Activated CD4-positive, alpha-beta T cell treated with anti-CD3 and anti-CD28 coated beads, Interleukin-2, amount 10 ng/mL, durations not matched to agents 7 days and 5 days (primary cell): ENCODE measurements around the gene ETV6. TPM values are rescaled to one million over a fixed set of nuclear protein-coding genes. Genes with fewer than 3 reads are reported as not detected.

Experiments
- CTCF ChIA-PET: fragments of 350-600 bp; sonication (Branson Sonifier 250); formaldehyde crosslinking; loops from one replicate; lab custom pipeline; 2021; ENCODE audit warnings: antibody characterized with exemption; lab: Charles Lee
- POLR2A ChIA-PET: fragments of 350-600 bp; sonication (Branson Sonifier 250); formaldehyde crosslinking; loops from one replicate; lab custom pipeline; 2021; ENCODE audit warnings: antibody characterized with exemption; lab: Charles Lee
- DNase-seq: peaks from one replicate; pipeline ENCODE4 v3.0.0-alpha.2; 2020
- H3K27ac Mint-ChIP-seq: one replicate; pipeline ENCODE4 v1.8.0; 2021; ENCODE audit warnings: mild to moderate bottlenecking, moderate library complexity, mixed read lengths
- H3K27me3 Mint-ChIP-seq: one replicate; pipeline ENCODE4 v1.8.0; 2021; ENCODE audit warnings: mixed read lengths
- H3K36me3 Mint-ChIP-seq: one replicate; pipeline ENCODE4 v1.8.0; 2021; ENCODE audit warnings: low read depth, mixed read lengths
- H3K4me1 Mint-ChIP-seq: one replicate; pipeline ENCODE4 v1.8.0; 2021; ENCODE audit warnings: mixed read lengths
- H3K4me3 Mint-ChIP-seq: one replicate; pipeline ENCODE4 v1.8.0; 2021; ENCODE audit warnings: mild to moderate bottlenecking, moderate library complexity, mixed read lengths
- H3K9me3 Mint-ChIP-seq: one replicate; pipeline ENCODE4 v1.8.0; 2021; ENCODE audit warnings: mixed read lengths
- total RNA-seq, 2 experiments: library from RNA; stranded (reverse); gene quantifications; one replicate each; pipeline ENCODE4 v1.2.3, GENCODE V29; 2021

ETV6 gene
- total RNA-seq, 2 experiments from 2014 or later: 34.2 to 36.6 TPM

DNA sequence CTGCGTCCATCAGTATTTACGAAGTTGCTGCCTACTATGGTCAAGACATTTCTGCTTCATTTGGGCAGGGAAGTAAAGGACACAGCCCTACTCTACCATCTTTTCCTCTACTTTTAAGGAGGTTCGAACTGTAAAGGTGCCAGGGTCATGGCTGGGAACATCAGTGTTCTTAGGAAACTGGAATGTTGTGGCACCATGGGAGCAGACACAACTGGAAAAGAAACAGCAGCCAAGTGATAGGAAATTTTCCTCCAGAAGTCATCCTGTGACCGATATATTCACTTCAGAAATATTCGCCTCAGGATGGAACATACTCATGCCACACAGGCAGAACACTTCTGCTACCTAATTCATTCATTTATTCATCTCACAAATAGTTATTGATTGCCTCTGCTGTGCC, 104.4 kb downstream of the ETV6 start:
- H3K36me3 Mint-ChIP-seq: peaks cover 40% of the 10 kb centered on the region
- no peak overlapping the region for H3K4me3 Mint-ChIP-seq
- no peak overlapping the region for H3K27ac Mint-ChIP-seq
- ChIA-PET CTCF (interaction anchor here (1.5 kb wide), 1 partner anchor 20 kb away, joined by 4 read pairs; no protein-coding TSS in a partner anchor), POLR2A (no interaction called here)
- no peak for DNase-seq
- no peaks in the 10 kb centered on the region for H3K27me3 Mint-ChIP-seq
- peaks cover 20% of the 10 kb centered on the region for H3K4me1 Mint-ChIP-seq
- no peaks in the 10 kb centered on the region for H3K9me3 Mint-ChIP-seq

DNA sequence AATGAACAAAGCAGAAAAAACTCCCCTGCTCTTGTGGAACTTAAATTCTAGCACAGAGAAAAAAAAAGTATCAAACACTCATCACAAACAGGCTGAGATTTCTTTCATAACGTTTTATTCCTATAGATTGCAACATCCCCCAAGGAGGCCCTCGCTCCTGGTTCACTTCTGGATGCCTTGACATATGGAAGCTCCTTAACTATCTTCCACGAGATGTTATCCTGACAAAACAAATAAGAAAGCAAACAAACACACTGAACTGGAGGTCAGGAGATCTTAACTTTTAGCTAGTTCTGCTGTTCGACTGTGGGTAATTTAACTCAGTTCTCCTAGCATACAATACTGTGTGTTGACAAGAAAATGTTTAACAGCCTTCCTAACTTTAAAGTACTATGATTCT, 104.8 kb downstream of the ETV6 start:
- Mint-ChIP-seq H3K9me3 (no peaks in the 10 kb centered on the region), H3K4me1 (peaks cover 22% of the 10 kb centered on the region), H3K36me3 (peaks cover 40% of the 10 kb centered on the region), H3K4me3 (no peak overlapping the region), H3K27ac (no peak overlapping the region), H3K27me3 (no peaks in the 10 kb centered on the region)
- DNase-seq: no peak
- ChIA-PET POLR2A (no interaction called here), CTCF (interaction anchor here (1.5 kb wide), 1 partner anchor 20 kb away, joined by 4 read pairs; no protein-coding TSS in a partner anchor)

DNA sequence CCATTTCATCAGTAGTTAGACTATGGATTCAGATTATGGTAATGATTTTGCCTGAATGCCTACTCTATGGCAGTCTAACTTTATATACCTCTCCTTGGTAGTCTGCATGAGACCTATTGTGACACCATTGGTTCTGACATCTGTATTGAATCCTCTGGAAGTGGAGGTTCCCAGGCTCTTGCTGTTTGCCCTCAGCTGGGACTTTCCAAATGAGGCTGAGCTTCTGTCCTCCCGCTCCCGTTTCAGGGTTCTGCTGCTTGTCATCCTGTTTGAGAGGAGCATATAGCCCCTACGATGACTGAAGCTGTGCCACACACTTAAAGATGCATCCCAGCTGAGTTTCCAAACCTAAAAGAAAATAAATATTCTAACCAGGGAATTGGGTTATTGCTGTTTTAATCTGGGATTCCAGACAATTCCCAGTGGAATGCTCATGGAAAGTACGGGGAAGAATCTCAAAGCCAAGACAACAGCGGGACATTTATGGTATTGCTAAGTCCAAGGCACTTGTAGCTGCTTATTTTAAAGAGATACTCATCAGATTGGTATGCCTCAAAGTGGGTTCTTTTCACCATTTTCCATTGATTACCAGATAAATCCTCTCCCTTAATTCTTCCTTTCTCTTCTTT, 105.9 kb downstream of the ETV6 start:
- no peaks in the 10 kb centered on the region for H3K9me3 Mint-ChIP-seq
- H3K4me1 Mint-ChIP-seq: peaks cover 19% of the 10 kb centered on the region
- H3K27ac Mint-ChIP-seq: no peak overlapping the region
- no peaks in the 10 kb centered on the region for H3K27me3 Mint-ChIP-seq
- H3K4me3 Mint-ChIP-seq: no peak overlapping the region
- no peak for DNase-seq
- CTCF ChIA-PET: interaction anchor here (0.7 to 0.9 kb wide), 2 partner anchors 10 to 11 kb away, joined by 3 to 4 read pairs; no protein-coding TSS in a partner anchor
- H3K36me3 Mint-ChIP-seq: peaks cover 48% of the 10 kb centered on the region
- POLR2A ChIA-PET: no interaction called here

DNA sequence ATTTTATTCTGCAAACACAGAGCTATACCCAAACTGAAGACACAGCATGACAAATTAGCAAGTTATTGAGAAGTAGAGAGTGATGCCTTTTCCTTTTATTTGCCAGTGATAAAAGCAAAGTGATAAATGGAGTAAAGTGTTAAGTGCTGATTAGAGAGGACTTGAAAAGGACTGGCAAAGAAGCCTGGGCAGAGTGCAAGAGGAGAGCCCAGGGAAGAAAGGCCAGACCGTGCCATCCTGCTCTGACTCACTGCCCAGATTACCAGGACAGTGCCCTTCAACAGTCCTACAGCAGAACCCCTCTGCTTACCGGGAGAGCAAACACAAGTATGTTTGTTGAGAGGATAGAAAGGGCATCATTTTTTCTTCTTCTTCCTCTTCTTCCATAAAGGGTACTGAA, 106.5 kb downstream of the ETV6 start:
- ChIA-PET CTCF (interaction anchor here (0.9 kb wide), 1 partner anchor 36 kb away, joined by 3 read pairs; no protein-coding TSS in a partner anchor), POLR2A (no interaction called here)

DNA sequence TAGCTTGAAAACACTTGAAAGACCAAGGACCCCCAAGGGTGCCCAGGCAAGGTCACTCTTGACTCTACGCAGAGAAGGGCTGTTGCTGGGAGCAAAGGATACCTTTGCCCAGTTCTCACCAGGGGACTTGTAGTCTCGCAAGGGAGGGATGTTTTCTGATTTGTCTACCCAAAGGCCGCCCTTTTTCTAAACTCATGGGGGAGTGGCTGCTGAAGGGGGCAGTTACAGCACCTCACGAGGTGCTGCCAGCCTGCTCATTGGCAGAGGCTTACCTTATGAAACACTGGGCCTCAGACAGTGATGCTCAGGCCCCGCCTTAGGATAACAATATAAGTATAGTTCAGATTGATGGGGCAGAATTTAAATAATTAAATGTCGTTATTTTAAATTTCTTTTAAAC, 107.0 kb downstream of the ETV6 start:
- H3K4me1 Mint-ChIP-seq: peaks cover 17% of the 10 kb centered on the region
- H3K9me3 Mint-ChIP-seq: no peaks in the 10 kb centered on the region
- DNase-seq: no peak
- POLR2A ChIA-PET: no interaction called here
- no peak overlapping the region for H3K4me3 Mint-ChIP-seq
- peaks cover 52% of the 10 kb centered on the region for H3K36me3 Mint-ChIP-seq
- no peaks in the 10 kb centered on the region for H3K27me3 Mint-ChIP-seq
- CTCF ChIA-PET: interaction anchor here (0.9 kb wide), 1 partner anchor 37 kb away, joined by 3 read pairs; no protein-coding TSS in a partner anchor
- no peak overlapping the region for H3K27ac Mint-ChIP-seq

More for the DNA sequence above, 106.5 kb downstream of the ETV6 start:
- Mint-ChIP-seq H3K36me3 (peaks cover 52% of the 10 kb centered on the region), H3K9me3 (no peaks in the 10 kb centered on the region), H3K27me3 (no peaks in the 10 kb centered on the region), H3K4me3 (no peak overlapping the region), H3K27ac (no peak overlapping the region), H3K4me1 (peaks cover 18% of the 10 kb centered on the region)
- DNase-seq: no peak

DNA sequence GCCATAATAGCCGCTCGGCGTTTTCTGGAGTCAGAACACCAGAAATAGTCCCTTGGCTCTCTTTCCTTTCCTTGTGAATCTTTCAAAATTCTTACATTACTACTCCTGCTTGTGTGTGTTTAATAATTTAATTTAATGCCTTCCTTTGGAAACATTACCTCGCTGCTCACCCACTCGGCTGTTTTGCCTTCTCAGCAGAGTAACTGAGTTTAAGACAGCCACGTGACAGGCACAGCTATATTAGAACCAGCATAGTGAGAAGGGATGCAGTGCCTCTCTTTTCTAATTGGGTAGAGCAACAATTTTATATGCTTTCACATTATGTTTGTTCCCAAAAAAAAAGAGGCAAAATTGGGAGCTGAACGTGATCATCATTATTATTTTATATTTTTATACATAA, 107.6 kb downstream of the ETV6 start:
- CTCF ChIA-PET: no interaction called here
- DNase-seq: no peak
- Mint-ChIP-seq H3K27ac (no peak overlapping the region), H3K9me3 (no peaks in the 10 kb centered on the region), H3K4me3 (no peak overlapping the region), H3K36me3 (peaks cover 52% of the 10 kb centered on the region), H3K4me1 (peaks cover 22% of the 10 kb centered on the region), H3K27me3 (no peaks in the 10 kb centered on the region)
- POLR2A ChIA-PET: no interaction called here

DNA sequence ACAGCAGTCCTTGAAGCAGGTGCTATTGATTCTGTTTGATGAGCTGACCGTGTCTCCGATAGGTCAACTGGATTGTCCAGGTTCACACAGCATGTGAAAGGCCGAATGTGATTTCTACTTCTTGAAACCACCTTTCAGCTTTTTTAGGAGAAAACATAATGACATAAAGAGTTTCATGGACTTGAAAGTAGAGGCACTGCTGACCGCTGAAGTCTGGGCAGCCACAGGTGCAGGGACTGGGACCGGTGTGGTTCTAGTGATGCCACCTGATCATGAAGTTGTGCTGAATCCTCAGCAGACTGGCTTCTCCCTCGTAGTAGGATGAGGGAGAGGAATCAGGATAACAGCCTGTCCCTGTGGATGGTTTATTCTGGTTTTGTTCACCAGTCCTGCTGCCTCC, 108.1 kb downstream of the ETV6 start:
- ChIA-PET POLR2A (no interaction called here), CTCF (interaction anchor here (0.9 kb wide), 1 partner anchor 9 kb away, joined by 4 read pairs; no protein-coding TSS in a partner anchor)
- no peaks in the 10 kb centered on the region for H3K27me3 Mint-ChIP-seq
- H3K9me3 Mint-ChIP-seq: no peaks in the 10 kb centered on the region
- peaks cover 51% of the 10 kb centered on the region for H3K36me3 Mint-ChIP-seq
- H3K4me1 Mint-ChIP-seq: peaks cover 26% of the 10 kb centered on the region
- H3K27ac Mint-ChIP-seq: no peak overlapping the region
- H3K4me3 Mint-ChIP-seq: no peak overlapping the region
- no peak for DNase-seq

DNA sequence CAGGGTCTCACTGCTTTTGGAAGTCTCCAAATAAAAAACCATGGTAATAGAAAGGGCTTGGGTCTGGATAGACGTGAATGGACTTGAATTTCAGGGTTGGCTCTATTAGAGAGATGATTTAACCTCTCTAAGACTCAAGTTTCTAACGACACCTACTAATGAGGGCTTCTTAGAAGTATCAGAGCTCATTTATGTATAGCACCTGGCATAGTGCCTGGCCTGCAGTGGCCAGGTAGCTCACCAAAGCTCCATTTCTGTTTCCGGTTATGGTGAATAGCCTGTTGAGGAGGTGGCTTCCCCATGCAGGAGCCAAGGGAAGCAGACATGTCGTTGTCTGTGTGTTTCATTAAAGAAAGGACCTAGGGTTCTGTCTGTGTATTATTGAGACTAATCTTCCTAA, 108.6 kb downstream of the ETV6 start:
- Mint-ChIP-seq H3K36me3 (peaks cover 48% of the 10 kb centered on the region), H3K27ac (no peak overlapping the region), H3K9me3 (no peaks in the 10 kb centered on the region), H3K4me1 (peaks cover 29% of the 10 kb centered on the region), H3K27me3 (no peaks in the 10 kb centered on the region), H3K4me3 (no peak overlapping the region)
- POLR2A ChIA-PET: no interaction called here
- CTCF ChIA-PET: interaction anchor here (0.6 to 1.3 kb wide), 4 partner anchors 8 to 512 kb away, joined by 4 read pairs; no protein-coding TSS in a partner anchor
- no peak for DNase-seq

DNA sequence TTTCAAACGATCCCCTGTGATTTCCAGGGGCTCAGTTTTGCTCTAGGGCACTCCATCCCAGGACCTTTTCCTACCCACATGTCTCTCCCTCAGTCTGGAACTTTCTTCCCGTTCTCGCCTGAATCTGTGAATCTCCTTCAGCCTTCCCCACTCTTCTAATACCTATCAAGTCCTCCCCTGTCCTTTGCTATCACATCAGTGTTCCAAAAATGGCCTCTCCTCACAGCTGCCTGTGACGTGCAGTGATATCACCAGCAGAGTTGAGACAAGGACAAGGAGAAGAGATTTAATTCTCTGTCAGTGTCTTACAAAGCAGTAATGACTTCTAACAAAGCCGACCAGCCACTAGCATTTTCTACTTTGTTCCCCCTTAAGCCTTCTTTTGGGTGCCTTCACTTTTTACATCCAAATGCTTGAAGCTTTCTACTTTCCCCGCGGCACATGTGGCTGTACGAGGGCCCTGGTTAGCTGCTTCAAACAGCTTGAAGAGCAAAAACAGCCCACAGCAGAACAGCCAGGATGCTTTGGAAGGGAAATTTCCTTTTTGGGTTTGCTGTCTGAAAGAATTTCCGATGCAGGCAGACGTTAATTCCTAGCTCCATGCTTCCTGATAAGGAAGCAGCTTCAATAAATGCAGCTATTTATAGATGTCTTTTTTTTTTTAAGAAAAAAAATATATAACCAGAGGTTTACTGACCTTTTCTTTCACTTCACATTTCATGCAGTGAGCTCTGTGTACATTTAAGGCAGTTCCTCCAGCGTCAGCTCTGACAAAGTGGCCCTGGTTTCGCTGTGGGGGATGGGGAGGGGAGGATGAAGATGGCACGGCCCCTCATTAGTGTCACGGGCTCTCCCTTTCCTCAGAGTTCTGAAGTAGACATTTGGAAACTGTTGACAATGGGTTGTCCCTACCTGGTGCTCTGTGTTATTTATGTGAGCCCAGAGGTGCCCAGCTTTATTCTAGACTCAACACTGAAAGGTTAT, 109.3 kb downstream of the ETV6 start:
- ChIA-PET POLR2A (no interaction called here), CTCF (interaction anchor here (0.5 to 1.3 kb wide), 5 partner anchors 7 to 512 kb away, joined by 4 read pairs; no protein-coding TSS in a partner anchor)
- H3K27me3 Mint-ChIP-seq: no peaks in the 10 kb centered on the region
- H3K4me3 Mint-ChIP-seq: no peak overlapping the region
- no peaks in the 10 kb centered on the region for H3K9me3 Mint-ChIP-seq
- H3K4me1 Mint-ChIP-seq: peaks cover 32% of the 10 kb centered on the region
- no peak for DNase-seq
- H3K27ac Mint-ChIP-seq: no peak overlapping the region
- peaks cover 43% of the 10 kb centered on the region for H3K36me3 Mint-ChIP-seq

DNA sequence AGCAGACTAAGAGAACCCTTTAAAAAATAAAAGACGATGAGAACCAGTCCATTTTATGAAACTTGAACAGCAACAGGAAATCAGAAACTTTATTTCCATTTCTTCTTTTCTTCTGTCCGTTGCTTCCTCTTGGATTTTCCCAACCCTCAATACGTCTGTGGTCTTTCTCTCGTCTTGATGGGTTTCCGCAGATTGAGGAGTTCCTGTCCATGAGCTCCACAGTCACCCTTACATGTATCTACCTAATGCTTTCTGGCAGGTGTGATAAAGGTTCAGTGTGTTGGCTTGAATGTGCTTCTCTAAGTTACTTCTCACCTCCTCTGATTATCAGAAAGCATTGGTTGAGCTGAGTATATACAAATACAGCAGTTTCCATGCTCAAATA, 110.0 kb downstream of the ETV6 start:
- POLR2A ChIA-PET: no interaction called here
- H3K27me3 Mint-ChIP-seq: no peaks in the 10 kb centered on the region
- no peak for DNase-seq
- no peak overlapping the region for H3K4me3 Mint-ChIP-seq
- H3K9me3 Mint-ChIP-seq: no peaks in the 10 kb centered on the region
- CTCF ChIA-PET: interaction anchor here (0.5 to 1.3 kb wide), 3 partner anchors 41 to 51 kb away, joined by 3 to 4 read pairs (median 4); no protein-coding TSS in a partner anchor
- peaks cover 38% of the 10 kb centered on the region for H3K4me1 Mint-ChIP-seq
- no peak overlapping the region for H3K27ac Mint-ChIP-seq
- peaks cover 37% of the 10 kb centered on the region for H3K36me3 Mint-ChIP-seq

DNA sequence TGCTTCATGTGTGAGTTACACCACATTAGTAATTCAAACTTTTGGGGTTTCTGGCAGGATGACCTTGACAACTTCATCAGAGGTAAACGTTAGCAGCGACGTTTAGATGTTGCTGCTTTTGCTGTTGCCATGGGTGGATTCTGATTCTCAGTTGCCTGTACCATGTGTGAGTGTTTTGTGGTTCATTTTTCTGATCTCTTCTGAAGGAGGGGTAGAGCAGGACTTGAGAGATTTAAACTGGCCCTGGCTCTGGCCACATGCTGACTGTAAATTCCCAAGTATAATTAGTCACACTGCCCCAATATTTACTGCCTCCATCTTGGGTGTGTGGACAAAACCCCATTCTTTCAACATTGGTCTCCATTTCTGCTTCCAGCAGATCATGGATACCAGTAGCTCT, 110.4 kb downstream of the ETV6 start:
- DNase-seq: no peak
- Mint-ChIP-seq H3K27me3 (no peaks in the 10 kb centered on the region), H3K4me3 (no peak overlapping the region), H3K27ac (no peak overlapping the region), H3K9me3 (no peaks in the 10 kb centered on the region), H3K36me3 (peaks cover 34% of the 10 kb centered on the region), H3K4me1 (peaks cover 41% of the 10 kb centered on the region)
- ChIA-PET CTCF (interaction anchor here (0.6 kb wide), 1 partner anchor 50 kb away, joined by 3 read pairs; no protein-coding TSS in a partner anchor), POLR2A (no interaction called here)

DNA sequence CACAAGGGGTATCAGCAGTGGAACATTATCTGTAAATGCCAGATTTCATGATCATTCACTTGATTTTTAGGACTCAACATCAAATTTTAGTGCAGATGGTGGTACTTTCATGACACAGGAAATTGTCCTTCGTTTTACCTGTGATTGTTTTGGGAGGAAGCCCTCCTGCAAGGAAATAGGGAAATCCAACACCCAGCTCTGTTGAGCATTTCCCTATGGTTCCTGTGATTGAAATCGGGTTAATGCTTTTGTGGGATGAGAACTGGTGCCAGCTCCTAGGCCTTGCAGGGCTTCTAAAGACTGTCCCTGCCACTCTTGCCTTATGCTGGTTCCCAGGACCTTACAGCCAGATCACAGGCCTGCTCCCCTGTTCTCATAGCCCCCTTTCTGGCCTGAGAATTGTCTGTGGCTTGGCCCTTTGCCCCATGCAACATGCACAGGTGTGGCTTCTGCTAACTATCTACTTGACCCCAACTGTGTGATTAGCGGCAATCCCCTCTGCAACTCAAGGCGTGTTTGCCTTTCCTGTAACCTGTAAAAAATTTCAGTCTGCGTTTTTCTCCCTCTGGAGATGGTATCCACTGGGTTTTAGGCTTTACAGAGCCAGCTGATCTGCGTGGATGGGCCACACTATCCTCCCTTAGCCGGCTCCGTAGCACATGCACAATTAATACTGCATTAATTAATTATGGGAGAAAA, 112.5 kb downstream of the ETV6 start:
- Mint-ChIP-seq H3K27me3 (no peaks in the 10 kb centered on the region), H3K9me3 (no peaks in the 10 kb centered on the region), H3K27ac (no peak overlapping the region), H3K4me1 (peaks cover 62% of the 10 kb centered on the region), H3K36me3 (peaks cover 30% of the 10 kb centered on the region), H3K4me3 (no peak overlapping the region)
- ChIA-PET POLR2A (no interaction called here), CTCF (interaction anchor here (1.3 to 1.4 kb wide), 2 partner anchors 13 to 32 kb away, joined by 3 to 4 read pairs; no protein-coding TSS in a partner anchor)
- DNase-seq: no peak
